Astrocyte (in vitro differentiated cells and primary cell): ENCODE data around the gene MKS1.

Source experiments
- EZH2 ChIP-seq: IDR thresholded peaks from 2 replicates; pipeline ENCODE4 v1.6.1; 2012; ENCODE audit warnings: mild to moderate bottlenecking, low read length, inconsistent platforms; ENCODE audit not compliant: insufficient read depth
- TF ChIP-seq, protein P1 (sequence below): IDR thresholded peaks from 2 replicates; pipeline ENCODE4 v1.5.1; 2011; ENCODE audit warnings: low read depth, mild to moderate bottlenecking, inconsistent platforms, low read length, moderate library complexity; ENCODE audit not compliant: insufficient read depth

DNA sequence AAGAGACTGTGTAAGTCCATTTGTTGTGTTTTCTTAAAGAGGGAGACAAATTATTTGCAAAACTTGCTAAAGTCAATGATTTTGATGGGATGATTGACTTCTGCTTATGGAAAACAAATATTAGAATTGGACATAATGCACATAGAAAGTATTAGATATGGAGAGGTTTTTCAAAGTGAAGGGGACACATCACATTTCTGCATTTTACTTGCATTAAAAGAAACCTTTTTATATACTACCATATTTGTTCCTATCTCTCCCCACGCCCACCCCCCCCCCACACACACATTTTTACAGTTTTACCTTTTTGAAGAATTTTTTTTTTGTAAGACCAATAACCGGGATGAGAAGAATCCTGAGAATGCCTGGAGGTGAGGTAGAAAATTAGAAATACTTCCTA, 60.9 kb downstream of the MKS1 start:
- TF ChIP-seq, protein P1, sequence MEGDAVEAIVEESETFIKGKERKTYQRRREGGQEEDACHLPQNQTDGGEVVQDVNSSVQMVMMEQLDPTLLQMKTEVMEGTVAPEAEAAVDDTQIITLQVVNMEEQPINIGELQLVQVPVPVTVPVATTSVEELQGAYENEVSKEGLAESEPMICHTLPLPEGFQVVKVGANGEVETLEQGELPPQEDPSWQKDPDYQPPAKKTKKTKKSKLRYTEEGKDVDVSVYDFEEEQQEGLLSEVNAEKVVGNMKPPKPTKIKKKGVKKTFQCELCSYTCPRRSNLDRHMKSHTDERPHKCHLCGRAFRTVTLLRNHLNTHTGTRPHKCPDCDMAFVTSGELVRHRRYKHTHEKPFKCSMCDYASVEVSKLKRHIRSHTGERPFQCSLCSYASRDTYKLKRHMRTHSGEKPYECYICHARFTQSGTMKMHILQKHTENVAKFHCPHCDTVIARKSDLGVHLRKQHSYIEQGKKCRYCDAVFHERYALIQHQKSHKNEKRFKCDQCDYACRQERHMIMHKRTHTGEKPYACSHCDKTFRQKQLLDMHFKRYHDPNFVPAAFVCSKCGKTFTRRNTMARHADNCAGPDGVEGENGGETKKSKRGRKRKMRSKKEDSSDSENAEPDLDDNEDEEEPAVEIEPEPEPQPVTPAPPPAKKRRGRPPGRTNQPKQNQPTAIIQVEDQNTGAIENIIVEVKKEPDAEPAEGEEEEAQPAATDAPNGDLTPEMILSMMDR = no peak
- TF ChIP-seq EZH2 = no peak
